Brain pericyte (primary cell): ENCODE results near the gene STEAP4.
"Not testable (repeated sequence)": the region's sequence is repeated elsewhere in the genome, so short reads cannot be mapped to it uniquely, and the experiment has no call there.

ENCODE experiments used
- DNase-seq: peaks from one replicate; pipeline ENCODE4 v3.0.0-alpha.2; 2012; ENCODE audit warnings: low read depth, low spot score

STEAP4 gene

GRCh38 chr7:88268858-88269257 is 37.8 kb downstream of the STEAP4 start:
- DNase-seq = no peak

DNA sequence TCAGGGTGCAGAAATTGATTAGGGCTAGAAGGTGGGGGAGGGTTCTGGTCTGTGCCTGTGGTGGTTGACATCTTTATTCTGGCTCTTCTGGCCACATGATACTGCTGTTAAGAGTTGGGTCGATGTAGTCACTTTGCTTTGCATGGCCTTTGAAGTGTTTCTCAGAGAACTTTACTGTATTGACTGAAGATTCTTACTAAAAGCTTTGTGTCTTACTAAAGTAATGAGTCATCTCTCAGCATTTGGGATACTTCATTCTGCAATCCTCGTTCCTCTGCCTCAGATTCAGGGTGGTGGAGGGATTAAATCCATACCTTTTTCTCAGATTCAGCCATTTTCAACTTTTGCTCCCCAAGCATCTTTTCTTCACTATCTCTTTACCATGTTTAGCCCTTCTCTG is 38.6 kb downstream of the STEAP4 start:
- no peak for DNase-seq

GRCh38 chr7:88267421-88267820 is 39.3 kb downstream of the STEAP4 start:
- no peak for DNase-seq

- DNase-seq = not testable (repeated sequence)
Measured at GRCh38 chr7:88264987-88265386, 41.7 kb downstream of the STEAP4 start.

DNA sequence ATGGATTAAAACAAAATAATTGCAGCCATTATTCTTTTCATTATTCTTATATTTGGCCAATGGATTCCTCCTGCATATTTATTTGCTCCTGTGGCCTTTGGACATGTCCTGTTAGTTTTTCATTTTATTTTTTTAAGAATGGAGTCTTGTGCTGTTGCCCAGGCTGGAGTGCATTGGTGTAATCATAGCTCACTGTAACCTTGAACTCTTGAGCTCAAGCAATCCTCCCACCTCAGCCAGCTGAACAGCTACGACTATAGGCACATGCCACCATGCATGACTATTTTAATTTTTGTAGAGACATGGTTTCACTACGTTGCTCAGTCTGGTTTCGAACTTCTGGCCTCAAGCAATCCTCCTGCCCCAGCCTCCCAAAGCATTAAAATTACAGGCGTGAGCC is 44.1 kb downstream of the STEAP4 start:
- no peak for DNase-seq

DNA sequence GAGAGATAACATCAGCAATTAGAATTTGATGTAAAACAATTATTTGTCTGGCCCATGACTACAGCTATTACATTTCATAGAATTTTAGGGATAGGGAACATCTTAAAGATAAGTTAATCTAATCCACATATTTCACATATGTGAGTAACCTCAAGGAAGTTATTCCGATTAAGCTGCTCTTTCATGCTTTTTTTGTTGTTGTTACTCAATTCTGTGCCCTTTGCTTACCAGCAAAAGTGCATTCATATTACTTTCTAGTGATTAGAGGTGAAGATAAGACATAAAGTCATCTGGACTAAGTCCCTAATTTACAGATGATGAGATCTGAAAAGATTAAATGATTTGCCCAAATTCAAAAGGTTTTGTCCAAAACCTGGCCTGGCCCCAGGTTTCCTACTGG is 46.0 kb downstream of the STEAP4 start:
- no peak for DNase-seq

DNA sequence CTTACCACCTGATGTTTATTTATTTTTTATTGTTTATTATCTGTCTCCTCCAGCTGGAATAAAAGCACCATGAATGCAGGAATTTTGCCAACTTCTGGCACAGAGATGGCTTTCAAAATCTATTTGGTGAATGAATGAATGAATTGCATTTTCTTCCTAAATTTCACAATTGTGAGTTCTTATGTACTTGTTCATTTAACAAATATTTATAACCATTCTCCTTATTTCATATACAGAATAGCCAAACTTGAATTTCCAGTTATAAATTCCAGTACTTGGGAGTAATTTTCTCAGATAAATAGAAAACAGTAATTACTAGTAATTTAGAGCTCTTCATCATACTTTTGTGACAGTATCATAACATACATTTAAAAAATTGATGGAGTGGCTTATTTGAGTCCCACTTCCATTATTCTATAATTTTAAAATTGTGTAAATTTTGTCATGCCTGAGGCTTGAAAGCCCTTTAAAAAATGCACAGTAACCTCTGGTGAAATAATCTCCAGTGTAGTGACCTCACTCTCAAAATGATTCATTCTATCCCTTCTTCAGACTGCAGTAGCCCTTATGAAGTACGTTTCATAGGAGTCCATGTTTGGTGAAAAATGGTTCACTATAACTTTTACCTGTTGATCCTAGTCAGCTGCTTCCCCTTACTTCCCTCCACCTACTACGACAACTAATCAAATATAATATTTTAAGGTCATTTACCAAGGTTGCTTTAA is 46.9 kb downstream of the STEAP4 start:
- no peak for DNase-seq

DNA sequence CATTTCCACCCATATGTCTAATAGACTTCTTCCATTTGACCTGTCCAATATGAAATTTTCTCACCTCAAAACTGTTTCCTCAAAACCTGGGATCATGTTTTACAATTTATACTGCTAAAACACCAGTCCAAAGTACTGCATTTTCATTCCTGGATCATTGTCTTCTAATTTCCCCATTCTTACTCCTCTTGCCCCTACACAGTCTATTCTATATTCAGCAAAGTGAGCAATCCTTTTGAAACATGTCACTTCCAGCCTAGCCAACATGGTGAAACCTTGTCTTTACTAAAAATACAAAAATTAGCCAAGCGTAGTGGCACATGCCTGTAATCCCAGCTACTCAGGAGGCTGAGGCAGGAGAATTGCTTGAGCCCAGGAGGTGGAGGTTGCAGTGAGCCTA is 48.4 kb downstream of the STEAP4 start:
- not testable (repeated sequence) for DNase-seq

GRCh38 chr7:88256906-88257305 is 49.8 kb downstream of the STEAP4 start:
- DNase-seq = no peak

GRCh38 chr7:88254721-88255424 is 51.8 kb downstream of the STEAP4 start:
- DNase-seq = no peak

GRCh38 chr7:88253640-88254039 is 53.1 kb downstream of the STEAP4 start:
- DNase-seq = no peak

GRCh38 chr7:88244258-88244657 is 62.4 kb downstream of the STEAP4 start:
- DNase-seq = no peak

GRCh38 chr7:88243345-88243909 is 63.3 kb downstream of the STEAP4 start:
- peak; percentile 38 for DNase-seq

- no peak for DNase-seq
Measured at GRCh38 chr7:88239852-88240251, 66.8 kb downstream of the STEAP4 start.

GRCh38 chr7:88233828-88234227 is 72.9 kb downstream of the STEAP4 start:
- DNase-seq = no peak

DNA sequence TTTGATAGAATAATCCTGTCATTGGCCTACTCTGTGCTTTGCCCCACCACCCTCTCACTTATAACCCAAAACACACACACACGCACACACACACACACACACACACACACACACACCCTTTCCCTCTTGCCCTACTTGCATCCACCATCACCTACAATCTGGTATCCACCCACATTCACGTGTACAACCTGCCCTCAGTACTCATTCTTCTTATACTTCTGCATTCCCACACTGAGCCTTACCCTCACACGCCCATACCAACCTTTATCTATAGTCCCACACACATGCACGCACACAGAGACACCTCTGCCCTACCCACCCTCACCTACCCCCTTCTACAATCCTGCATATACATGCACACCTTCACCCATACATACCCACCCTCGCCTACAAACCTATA is 76.0 kb downstream of the STEAP4 start:
- no peak for DNase-seq

GRCh38 chr7:88229302-88229995 is 77.2 kb downstream of the STEAP4 start:
- no peak for DNase-seq

DNA sequence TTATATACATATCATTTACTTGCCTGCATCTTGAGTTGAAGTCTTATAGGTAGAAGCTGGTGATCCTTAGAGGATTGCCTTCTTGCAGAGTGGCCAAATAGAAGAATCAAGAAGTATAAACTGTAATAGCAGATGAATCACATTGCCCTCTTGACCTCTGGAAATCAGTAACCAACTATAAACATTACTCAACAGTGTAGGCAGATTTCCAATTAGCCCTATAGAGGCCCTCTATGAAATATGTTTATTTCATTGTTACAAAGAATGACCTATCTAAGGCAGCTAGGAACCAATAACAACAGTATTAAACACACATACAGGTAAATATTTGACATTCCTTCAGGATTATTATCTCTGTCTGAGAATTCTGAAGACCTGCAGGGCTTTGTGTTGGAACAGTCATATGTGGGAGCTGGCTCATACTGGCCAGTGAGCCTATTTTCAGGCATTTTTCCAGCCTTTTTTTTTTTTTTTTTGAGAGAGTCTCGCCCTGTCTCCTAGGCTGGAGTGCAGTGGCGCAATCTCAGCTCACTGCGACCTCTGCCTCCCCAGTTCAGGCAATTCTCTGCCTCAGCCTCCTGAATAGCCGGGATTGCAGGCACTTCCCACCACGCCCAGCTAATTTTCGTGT is 79.7 kb downstream of the STEAP4 start:
- peak; percentile 34 for DNase-seq

- no peak for DNase-seq
Measured at GRCh38 chr7:88226201-88226600, 80.5 kb downstream of the STEAP4 start.

DNA sequence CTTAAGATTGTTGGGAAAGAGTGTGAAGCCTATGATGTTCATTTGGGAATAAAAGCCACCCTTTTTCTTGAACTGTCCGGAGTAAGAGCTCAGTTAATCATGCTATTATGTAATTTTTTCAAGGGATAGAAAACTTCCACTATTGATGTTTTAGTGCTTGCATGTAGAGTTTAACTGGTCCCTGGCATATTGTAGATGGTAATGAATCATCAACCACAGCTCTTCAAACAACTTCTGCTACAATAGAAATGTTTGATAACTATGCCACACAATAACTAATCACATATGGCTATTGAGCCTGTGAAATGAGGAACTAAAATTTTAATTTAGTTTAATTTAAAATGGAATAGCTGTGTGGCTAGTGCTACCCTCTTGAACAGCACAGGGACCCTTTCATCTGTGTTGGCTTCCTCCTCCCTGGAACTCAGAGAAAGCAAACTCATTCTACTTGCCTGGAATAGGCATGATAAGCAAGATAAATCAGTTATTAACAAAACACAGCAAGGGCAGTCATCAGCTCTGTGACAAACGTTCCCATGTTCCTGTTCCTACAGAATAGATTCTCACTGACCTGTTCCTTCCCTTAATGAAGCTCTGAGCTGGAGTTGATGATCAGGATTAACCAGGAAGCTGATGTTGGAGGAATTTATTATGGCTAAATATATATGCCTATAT is 82.0 kb downstream of the STEAP4 start:
- DNase-seq = no peak

GRCh38 chr7:88223265-88223664 is 83.4 kb downstream of the STEAP4 start:
- DNase-seq = no peak
